ENCODE data around the gene ASIC4.
A peak's percentile ranks its signal among the peaks of the same experiment; 100 is the strongest.

ASIC4 gene

DNA sequence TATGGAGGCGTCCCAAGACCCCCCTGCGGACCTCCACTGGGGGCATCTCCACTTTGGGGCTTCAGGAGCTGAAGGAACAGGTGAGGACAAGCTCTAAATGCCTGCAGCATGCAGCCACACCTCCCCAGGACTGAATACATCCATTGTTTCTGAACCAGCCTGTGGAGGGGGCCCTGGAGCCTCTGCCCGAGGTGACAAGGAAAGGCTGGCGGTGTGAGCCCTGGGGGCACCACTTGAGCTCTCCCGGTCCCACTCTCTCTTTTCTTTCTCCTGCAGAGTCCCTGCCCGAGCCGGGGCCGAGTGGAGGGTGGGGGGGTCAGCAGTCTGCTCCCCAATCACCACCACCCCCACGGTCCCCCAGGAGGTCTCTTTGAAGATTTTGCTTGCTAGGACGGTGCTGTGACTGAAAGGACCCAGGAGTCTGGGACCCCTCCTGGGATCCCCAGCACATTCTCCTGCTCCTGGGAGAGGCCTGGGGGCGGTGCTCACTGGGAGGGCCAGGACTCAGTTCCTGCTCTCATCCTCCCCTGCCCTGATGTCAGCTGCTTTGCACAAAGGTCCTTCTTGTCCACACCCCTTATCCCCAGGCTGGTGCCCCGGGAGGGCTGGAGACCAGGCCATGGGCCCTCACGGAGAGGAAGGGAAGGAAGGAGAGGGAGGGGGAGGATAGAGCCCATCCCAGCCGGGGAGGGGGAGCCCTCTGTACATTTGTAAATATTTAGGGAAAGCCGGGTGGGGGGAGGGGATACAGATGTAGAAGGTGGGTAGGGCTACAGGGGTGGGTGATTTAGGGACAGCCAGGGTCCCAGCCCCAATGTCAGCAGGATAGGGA lies 23.6 kb downstream of the ASIC4 start:
- no peak for DNase-seq

DNA sequence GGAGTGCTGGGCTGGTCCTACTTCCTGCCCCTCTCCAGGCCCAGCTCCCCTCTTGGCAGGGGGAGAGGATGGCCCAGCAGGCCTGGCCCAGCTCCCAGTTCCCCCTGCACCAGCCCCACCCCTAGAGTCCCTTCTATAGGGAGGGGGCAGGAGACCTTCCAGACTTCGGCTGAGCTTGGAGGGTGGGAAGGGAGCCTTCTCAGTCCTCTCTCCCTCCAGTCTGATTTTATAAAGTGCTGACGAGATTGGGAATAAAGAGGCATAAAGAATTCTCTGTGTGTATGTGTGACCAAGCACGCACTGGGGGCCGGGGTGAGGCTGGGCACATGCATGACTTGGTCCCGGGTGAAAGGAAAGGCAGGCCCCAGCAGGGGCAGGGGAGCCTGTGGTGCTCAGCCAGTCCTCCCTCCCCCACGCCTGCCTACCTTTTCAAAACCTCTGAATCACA lies 24.2 kb downstream of the ASIC4 start:
- DNase-seq = no peak

GRCh38 chr2:219538956-219539788 lies 24.9 kb downstream of the ASIC4 start:
- DNase-seq = no peak

- DNase-seq = no peak
These were observed 25.8 kb downstream of the ASIC4 start for GRCh38 chr2:219539926-219540678.

GRCh38 chr2:219540784-219541504 lies 26.7 kb downstream of the ASIC4 start:
- no peak for DNase-seq

DNA sequence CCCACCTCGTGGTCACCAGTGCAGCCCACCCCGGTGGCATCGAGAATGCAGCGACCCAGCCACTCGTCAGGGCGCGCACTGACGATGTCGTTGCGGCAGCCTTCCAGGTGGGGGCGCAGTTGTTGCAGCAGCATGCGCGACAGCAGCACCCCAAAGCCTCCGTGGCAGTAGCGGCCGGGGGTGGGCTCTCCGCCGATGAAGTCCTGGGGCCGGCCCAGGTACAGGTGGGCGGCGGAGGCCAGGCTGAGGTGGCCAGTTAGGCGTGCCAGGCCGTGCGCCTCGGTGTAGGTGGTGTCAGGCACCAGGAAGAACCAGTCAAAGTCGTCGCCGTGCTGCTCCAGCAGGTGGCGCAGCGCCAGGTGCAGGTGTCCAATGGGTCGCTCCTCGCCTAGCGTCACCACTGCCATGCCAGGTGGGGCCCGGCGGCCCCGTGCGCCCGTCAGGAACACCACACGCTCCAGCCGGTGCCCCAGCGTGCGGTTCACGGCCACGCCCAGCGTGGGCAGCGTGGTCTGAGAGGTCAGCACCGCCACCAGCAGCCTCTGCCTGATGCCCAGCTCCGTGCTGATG lies 27.4 kb downstream of the ASIC4 start:
- peak in 1 of 2 experiments; percentile 70 for DNase-seq

DNA sequence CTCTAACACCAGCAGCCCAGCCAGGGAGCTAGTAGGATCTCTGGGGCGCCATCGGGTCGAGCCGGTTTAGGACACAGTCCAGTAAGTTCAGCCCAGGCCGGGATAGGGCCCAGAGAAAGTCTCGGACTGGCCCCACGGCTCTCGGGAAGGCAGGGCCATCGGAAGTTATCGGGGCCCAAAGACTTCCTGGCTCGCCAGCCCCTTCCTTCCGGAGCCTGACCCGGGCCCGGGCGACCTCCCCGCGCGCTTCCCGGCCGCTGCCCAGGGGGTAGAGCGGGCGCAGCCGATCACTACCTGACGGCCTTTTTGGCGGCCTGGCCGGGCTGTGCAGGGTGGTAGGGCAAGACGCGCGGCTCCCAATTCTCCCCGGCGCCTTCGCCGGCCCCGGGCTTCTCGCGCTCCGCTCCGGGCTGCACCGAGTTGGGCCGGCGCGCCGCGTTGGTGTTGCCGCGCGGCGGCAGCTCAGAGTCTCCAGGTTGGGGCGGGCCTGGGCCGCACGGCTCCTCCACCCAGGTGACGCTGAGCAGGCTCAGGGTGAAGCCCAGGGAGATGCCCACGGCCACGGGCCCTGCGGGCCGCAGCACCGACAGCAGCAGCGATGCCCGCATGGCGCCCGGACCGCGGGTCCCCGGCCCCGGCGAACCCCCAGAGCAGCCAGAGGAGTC lies 28.8 kb downstream of the ASIC4 start:
- peak in 1 of 2 experiments; percentile 57 for DNase-seq

DNA sequence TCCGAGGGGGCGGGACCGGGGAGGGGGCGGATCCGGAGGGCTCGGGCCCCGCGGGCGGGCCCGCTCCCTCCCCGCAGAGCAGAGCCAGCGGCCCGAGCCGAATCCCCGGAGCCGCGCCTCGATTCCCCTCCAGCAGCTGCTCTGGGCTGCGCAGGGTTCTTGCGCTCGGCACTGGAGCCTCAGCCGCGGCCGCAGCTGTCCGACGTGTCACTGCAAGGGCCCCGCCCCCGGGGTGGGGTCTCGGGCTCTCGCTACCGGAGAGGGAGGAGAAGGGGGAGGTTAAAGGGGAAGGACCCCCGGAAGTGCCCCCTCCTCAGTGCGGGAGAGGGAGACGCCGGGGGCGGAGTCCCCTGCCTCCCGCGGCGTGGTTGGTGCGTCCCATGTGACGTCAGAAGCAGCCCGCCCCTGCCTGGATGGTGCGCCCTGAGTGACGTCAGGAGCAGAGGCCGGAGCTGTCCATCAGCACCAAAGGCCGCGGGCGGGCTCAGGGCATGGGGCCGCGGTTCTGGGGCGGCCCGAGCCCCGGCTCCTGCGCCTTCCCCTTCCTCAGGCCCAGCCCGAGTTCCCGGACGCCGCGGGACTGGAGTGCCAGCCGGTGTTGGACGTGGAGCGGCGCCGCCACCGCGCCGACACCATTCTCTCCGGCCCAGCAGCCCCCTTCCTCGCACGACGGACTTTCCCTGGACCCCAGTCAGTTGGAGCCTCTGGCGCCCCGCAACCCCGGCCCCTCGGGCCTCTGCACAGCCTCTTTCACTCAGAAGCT lies 29.5 kb downstream of the ASIC4 start, which contains the start of the genes CHPF and TMEM198:
CHPF (minus strand) TSS at position 214 of the 763 bp plus-strand sequence. CDS start 271 bp downstream, outside the sequence.
TMEM198 (plus strand) TSS at position 433 of the 763 bp plus-strand sequence. CDS start 700 bp downstream, outside the sequence.
- DNase-seq = peak; percentile 88 to 92

DNA sequence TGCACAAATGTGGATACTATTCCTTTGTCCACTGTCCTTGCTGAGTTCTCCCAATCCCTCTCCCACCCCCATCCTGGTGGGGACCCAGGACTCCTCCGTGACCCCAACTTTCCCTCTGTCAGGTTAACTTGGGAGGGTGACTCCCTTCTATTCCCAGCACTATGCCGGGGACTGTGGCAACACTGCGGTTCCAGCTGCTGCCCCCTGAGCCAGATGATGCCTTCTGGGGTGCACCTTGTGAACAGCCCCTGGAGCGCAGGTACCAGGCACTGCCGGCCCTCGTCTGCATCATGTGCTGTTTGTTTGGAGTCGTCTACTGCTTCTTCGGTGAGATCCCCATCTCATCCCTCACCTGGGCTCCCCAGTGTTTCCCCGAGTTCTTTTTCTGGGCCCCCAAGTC lies 30.3 kb downstream of the ASIC4 start:
- no peak for DNase-seq

DNA sequence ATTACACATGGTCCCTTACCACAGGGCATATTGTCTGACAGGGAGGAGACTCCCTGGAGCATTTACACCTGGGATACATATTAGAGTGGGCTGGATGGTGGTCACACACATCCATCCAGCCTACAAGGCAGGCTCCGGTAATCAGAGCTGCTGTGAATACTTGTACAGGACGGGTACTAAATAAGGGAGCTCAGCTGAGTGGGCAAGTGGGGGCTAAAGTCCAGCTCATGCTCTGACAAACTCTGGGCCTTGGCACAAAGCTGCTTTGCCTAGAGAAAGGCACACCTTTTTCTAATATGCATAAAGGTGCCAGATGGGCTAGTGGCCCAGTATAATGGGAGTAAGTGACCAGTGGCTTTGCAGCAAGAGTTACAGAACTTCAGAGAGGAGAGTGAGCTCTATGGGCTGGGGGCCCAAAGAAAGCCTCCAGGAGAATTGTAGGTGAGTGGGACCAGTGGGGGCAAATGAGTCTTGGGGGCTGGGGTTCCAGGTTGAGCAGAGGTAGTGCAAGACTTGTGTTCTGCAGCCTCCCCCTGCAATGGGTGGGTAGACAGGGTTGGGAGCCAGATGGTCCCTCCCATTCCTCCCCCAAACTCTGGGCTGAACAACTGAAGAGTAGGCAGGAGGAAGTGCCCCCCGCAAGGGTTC lies 31.1 kb downstream of the ASIC4 start:
- DNase-seq = no peak

GRCh38 chr2:219545943-219546352 lies 31.7 kb downstream of the ASIC4 start:
- no peak for DNase-seq

GRCh38 chr2:219547621-219548020 lies 33.3 kb downstream of the ASIC4 start:
- DNase-seq = no peak

DNA sequence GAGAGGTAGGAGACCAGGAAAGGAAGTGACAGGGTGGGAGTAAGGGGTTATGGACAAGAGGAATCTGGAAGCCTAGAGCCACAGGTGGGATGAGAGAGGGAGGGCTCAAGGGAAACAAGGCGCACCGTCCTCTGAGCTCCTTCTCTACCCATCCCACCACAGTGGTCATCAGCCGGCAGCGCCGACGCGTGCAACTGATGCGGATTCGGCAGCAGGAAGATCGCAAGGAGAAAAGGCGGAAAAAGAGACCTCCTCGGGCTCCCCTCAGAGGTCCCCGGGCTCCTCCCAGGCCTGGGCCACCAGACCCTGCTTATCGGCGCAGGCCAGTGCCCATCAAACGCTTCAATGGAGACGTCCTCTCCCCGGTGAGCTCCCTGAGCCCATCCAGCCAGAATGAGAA lies 34.7 kb downstream of the ASIC4 start:
- DNase-seq = no peak

DNA sequence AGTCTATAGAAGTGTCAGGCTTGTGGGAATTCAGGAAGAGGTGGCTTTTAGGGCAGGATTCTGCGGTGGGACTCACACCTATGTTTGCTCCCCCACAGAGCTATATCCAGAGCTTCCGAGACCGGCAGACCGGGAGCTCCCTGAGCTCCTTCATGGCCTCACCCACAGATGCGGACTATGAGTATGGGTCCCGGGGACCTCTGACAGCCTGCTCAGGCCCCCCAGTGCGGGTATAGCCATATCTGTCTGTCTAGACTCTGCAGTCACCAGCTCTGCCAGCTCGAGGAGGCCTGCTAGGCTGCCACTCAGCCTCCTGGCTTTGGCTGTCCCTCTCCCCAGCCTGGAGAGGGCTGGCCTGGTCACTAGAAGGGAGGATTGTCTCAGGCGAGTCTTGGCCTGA lies 35.3 kb downstream of the ASIC4 start:
- DNase-seq = no peak

DNA sequence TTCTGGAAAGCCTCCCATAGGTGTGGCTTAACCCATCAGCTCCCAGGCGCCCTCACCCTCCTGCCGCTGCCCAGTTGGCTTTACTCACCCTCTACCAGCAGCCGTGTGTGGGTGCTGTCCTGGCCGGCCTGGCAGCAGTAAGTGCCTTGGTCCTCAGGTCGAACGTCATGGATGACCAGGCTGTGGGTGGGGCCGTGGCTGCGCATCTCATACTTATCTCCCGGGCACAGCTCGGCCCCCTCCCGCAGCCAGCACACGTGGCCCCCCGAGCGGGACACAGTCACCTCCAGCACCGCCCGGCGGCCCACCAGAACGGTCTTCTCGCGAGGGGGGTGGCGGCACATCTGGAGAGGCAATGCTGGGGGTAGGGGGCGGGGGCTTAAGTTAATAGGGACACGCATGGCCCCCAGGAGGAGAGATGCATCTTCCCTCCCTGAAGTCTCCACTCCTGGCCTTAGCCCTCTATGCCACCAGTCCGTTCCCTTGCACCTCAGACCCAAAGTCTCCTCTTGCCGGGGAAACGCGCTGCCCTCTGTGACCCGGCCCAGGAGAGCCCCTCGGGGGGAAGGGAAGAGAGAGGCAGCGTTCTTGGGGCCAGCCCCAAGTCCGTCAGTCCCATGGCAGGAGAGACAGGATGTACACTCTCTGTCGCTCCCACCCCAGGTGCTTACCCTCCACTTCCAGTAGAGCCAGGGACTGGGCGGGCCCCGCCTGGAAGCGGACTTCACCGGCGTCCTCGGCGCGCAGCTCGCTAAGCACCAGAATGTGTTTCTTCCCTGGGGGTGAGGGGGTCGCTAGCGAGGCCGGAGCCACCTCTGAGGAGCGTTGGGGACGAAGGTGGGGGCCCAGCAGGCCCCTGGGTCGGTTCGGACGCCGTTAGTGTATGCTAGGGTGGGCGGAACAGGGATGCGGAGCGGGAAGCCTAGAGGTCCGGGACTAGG lies 37.4 kb downstream of the ASIC4 start:
- peak in 1 of 2 experiments; percentile 34 for DNase-seq

GRCh38 chr2:219552382-219553167 lies 38.3 kb downstream of the ASIC4 start:
- DNase-seq = peak; percentile 36 to 74

DNA sequence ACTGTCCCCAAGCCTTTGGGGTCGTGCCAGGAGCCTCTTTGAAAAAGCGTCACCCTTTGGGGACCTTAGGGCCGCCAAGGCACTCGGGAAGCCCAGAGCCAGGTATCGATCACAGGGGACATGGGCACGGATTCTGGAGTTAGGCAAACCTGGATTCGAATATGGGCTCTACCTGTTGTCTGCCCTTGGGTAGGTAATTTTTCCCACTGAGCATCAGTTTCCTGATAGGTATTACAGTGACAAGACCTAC lies 38.8 kb downstream of the ASIC4 start:
- DNase-seq = no peak

- no peak for DNase-seq
These were observed 39.2 kb downstream of the ASIC4 start for GRCh38 chr2:219553463-219553963.

Measured in SW 1271 (cell line).